Lower lobe of right lung (tissue), 2 donors: ENCODE data around the gene RAPGEF3. TPM values are rescaled to one million over a fixed set of nuclear protein-coding genes. Genes with fewer than 3 reads are reported as not detected.
A peak's percentile ranks its signal among the peaks of the same experiment; 100 is the strongest.

Experiments used
- ATAC-seq, 2 donors: fragments of 200-7000 bp; cut with Tn5 transposase; one replicate each; pipeline ENCODE4 v1.9.1; 2020 to 2022; ENCODE audit warnings: mild to moderate bottlenecking in 2 of 2, moderate library complexity in 2 of 2
- DNase-seq: peaks from one replicate; pipeline ENCODE4 v3.0.0-alpha.2; 2020
- H3K27ac ChIP-seq: fragments of 200-600 bp; one replicate; pipeline ENCODE4 v1.8.0; 2022
- H3K27me3 ChIP-seq: fragments of 200-600 bp; one replicate; pipeline ENCODE4 v1.8.0; 2022; ENCODE audit warnings: low read depth
- H3K36me3 ChIP-seq: fragments of 200-600 bp; one replicate; pipeline ENCODE4 v1.8.0; 2022; ENCODE audit warnings: mild to moderate bottlenecking
- H3K4me1 ChIP-seq: fragments of 200-600 bp; one replicate; pipeline ENCODE4 v1.8.0; 2022
- H3K4me3 ChIP-seq: fragments of 200-600 bp; one replicate; pipeline ENCODE4 v1.8.0; 2022; ENCODE audit warnings: mild to moderate bottlenecking
- H3K9me3 ChIP-seq: fragments of 200-600 bp; one replicate; pipeline ENCODE4 v1.8.0; 2022
- intact Hi-C: fragments of 100-400 bp; cut with DNase I; formaldehyde crosslinking; loops from one replicate; pipeline ENCODE4 v1.11.0; 2022
- total RNA-seq: library from RNA; stranded (reverse); fragmentation: NEBNext Ultra II Directional; extraction: Animal tissue kit (Norgen Biotek cat#: 25700); gene quantifications from one replicate; pipeline ENCODE4 v1.2.1, GENCODE V29; 2021
- TF ChIP-seq, protein P1 (sequence below): fragments of 200-600 bp; IDR thresholded peaks from one replicate; pipeline ENCODE4 v1.8.0; 2022; ENCODE audit warnings: antibody characterized with exemption, mild to moderate bottlenecking
- donor health status: DM: no; HTN: yes; CAD: no; lungs with severe emphysema.

Gene RAPGEF3
- total RNA-seq, 1 donor from 2014 or later = 44.5 TPM

DNA sequence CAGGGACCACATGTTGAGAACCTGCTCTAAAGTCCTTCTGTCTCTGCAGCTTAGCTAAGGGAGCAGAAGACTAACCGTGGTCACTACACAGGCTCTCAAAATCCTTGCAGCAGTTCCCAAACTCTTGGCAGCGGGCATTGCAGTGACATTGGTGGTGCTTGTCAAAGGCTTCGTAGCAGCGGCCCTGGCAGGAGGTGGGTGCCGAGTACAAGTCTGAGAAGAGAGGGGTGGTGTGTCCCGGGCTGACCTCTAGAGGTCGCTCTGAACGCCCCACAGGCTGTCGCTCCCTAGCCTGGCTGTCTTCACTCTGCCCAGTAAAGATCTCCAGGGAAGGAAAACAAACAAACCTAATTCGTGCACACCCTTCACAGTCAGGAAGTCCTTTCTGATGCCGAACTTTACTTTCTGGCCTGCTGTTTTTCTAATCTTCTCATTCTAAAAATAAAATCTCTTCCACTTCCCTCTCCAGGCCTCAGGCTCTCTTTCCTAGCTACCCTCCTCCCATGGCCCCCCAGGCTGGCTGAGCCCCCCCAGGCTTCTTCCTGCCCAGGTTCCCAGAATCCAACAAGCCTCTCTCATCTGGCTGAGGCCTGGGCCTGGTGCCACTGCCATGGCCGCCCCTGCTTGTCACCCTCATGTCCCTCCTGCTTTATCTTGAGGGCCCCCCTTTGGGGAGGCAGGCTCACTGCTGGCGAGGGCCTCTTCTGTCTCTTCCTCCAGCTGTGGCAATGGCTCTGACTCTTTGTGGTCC lies 41.1 kb downstream of the RAPGEF3 start:
- Histone ChIP-seq H3K4me1 (peaks cover 47% of the 10 kb centered on the region), H3K9me3 (no peaks in the 10 kb centered on the region), H3K27me3 (no peaks in the 10 kb centered on the region), H3K36me3 (no peaks in the 10 kb centered on the region), H3K27ac (peak overlapping the region; percentile 93), H3K4me3 (no peak overlapping the region)
- DNase-seq (peak; percentile 86), ATAC-seq (peak; percentile 93 to 94)
- intact Hi-C loops = no loop called here
- TF ChIP-seq, protein P1, sequence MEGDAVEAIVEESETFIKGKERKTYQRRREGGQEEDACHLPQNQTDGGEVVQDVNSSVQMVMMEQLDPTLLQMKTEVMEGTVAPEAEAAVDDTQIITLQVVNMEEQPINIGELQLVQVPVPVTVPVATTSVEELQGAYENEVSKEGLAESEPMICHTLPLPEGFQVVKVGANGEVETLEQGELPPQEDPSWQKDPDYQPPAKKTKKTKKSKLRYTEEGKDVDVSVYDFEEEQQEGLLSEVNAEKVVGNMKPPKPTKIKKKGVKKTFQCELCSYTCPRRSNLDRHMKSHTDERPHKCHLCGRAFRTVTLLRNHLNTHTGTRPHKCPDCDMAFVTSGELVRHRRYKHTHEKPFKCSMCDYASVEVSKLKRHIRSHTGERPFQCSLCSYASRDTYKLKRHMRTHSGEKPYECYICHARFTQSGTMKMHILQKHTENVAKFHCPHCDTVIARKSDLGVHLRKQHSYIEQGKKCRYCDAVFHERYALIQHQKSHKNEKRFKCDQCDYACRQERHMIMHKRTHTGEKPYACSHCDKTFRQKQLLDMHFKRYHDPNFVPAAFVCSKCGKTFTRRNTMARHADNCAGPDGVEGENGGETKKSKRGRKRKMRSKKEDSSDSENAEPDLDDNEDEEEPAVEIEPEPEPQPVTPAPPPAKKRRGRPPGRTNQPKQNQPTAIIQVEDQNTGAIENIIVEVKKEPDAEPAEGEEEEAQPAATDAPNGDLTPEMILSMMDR = peak; percentile 83

GRCh38 chr12:47717046-47717442 lies 41.6 kb downstream of the RAPGEF3 start:
- TF ChIP-seq, protein P1 = no peak
- ATAC-seq = no peak
- intact Hi-C loops = no loop called here
- Histone ChIP-seq H3K36me3 (no peaks in the 10 kb centered on the region), H3K4me1 (peaks cover 47% of the 10 kb centered on the region), H3K4me3 (no peak overlapping the region), H3K27ac (peak overlapping the region; percentile 93), H3K27me3 (no peaks in the 10 kb centered on the region), H3K9me3 (no peaks in the 10 kb centered on the region)
- no peak for DNase-seq

DNA sequence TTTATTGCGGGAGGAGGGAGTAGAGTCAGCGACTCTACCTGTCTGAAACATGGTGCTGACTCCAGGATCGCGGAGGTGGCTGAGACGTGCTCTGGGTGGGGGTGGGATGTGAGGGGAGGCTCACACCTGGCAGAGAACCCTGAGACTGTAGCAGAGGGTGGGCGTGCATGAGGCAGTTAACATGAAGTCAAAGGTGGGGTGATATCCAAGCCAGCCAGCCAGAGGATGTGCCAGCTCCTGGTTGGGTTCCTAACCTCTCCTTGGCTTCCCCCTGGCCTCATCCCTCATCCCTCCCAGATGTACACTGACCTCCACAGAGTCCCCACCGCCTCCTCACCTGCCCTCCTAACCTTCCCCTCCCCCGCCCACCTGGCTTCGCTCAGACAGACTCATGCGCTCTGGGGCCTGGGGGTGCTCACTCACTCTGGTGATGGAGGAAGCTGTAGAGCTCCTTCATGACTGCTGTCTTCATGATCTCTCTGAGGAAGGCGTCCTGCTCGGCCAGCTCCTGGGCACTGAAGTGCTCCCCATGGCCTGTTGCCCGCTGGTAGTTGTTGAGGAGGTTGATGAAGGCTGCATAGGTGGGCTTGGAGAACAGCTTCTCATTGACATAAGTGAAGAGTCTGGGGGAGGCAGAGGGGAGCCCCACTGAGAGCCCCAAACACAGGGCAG lies 42.7 kb downstream of the RAPGEF3 start:
- Histone ChIP-seq H3K27me3 (no peaks in the 10 kb centered on the region), H3K4me1 (peaks cover 42% of the 10 kb centered on the region), H3K9me3 (no peaks in the 10 kb centered on the region), H3K27ac (peak overlapping the region; percentile 18), H3K36me3 (no peaks in the 10 kb centered on the region), H3K4me3 (no peak overlapping the region)
- TF ChIP-seq, protein P1 = no peak
- ATAC-seq (peak in 1 of 2 donors; percentile 1), DNase-seq (no peak)
- intact Hi-C loops = no loop called here

GRCh38 chr12:47715393-47715876 lies 43.2 kb downstream of the RAPGEF3 start:
- Histone ChIP-seq H3K27ac (peak overlapping the region; percentile 25), H3K9me3 (no peaks in the 10 kb centered on the region), H3K4me3 (no peak overlapping the region), H3K27me3 (no peaks in the 10 kb centered on the region), H3K4me1 (peaks cover 42% of the 10 kb centered on the region), H3K36me3 (no peaks in the 10 kb centered on the region)
- ATAC-seq (peak; percentile 70 to 76), DNase-seq (peak; percentile 81)
- TF ChIP-seq, protein P1 = peak; percentile 73
- intact Hi-C loops = no loop called here

DNA sequence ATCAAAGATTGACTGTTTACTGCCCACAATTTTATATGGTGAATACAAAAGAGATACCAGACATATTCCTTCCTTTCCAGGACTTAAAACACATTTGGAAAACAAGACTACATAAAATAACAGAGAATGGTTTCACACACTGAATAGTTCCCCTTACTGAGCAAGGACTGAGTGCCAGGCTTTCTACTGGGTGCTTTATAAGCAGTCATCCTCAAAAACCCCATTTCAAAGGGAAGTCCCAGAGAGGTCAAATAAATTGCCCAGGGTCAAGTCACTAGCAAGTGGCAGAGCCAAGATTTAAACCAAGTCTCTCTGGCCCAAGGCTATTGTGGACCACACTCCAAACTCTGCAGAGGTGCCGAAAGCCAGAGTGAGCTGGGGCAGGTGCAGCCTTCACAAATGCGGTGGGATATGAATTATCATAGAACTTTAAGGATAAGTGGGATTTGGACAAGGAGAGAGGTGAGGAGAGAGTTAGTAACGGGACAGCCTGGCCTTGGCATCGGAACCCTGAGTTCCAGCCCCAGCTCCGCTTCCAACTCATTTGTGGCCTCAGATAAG lies 43.8 kb downstream of the RAPGEF3 start:
- H3K4me3 ChIP-seq = no peak overlapping the region
- peaks cover 42% of the 10 kb centered on the region for H3K4me1 ChIP-seq
- no peaks in the 10 kb centered on the region for H3K36me3 ChIP-seq
- DNase-seq (no peak), ATAC-seq (no peak)
- intact Hi-C loops = no loop called here
- no peaks in the 10 kb centered on the region for H3K27me3 ChIP-seq
- H3K9me3 ChIP-seq = no peaks in the 10 kb centered on the region
- H3K27ac ChIP-seq = peak overlapping the region; percentile 25
- TF ChIP-seq, protein P1 = no peak
